Naive thymus-derived CD8-positive, alpha-beta T cell (primary cell): ENCODE measurements around the gene HNRNPU. TPM values are rescaled to one million over a fixed set of nuclear protein-coding genes. Genes with fewer than 3 reads are reported as not detected.
A peak's percentile ranks its signal among the peaks of the same experiment; 100 is the strongest.

ENCODE experiments used
- ATAC-seq, 2 donors: fragments of 150-1000 bp; cut with Tn5 transposase in 1 of 2; sonication (Bioruptor Pico), chemical (Tn5 transposase) in 1 of 2; 1 replicate in 1 of 2; 2 replicates in 1 of 2; pipeline ENCODE4 v1.10.0; 2021; ENCODE audit warnings: mild to moderate bottlenecking in 2 of 2, moderate library complexity in 2 of 2
- POLR2A ChIA-PET: fragments of 350-600 bp; sonication (Branson Sonifier 250); formaldehyde crosslinking; loops from one replicate; lab custom pipeline; 2021; ENCODE audit warnings: antibody characterized with exemption; lab: Charles Lee
- DNase-seq, 10 donors: peaks; one replicate each; pipeline versions ENCODE4 v3.0.0 to v3.0.0-alpha.2; 2020 to 2022
- H3K27ac Mint-ChIP-seq, 10 donors: one replicate each; pipeline ENCODE4 v1.8.0; 2020 to 2022; ENCODE audit warnings: mild to moderate bottlenecking in 10 of 10, mixed read lengths in 10 of 10, moderate library complexity in 4 of 10, inconsistent platforms in 1 of 10
- H3K27me3 Mint-ChIP-seq, 5 donors: one replicate each; pipeline ENCODE4 v1.8.0; 2021 to 2022; ENCODE audit warnings: mixed read lengths in 5 of 5
- H3K36me3 Mint-ChIP-seq, 3 donors: one replicate each; pipeline ENCODE4 v1.8.0; 2020 to 2022; ENCODE audit warnings: mixed read lengths in 3 of 3, mild to moderate bottlenecking in 2 of 3, inconsistent platforms in 1 of 3
- H3K4me1 Mint-ChIP-seq, 4 donors: one replicate each; pipeline ENCODE4 v1.8.0; 2021 to 2022; ENCODE audit warnings: mixed read lengths in 4 of 4
- H3K4me3 Mint-ChIP-seq, 10 donors: one replicate each; pipeline ENCODE4 v1.8.0; 2020 to 2022; ENCODE audit warnings: mild to moderate bottlenecking in 10 of 10, mixed read lengths in 10 of 10, moderate library complexity in 6 of 10, inconsistent platforms in 1 of 10
- H3K9me3 Mint-ChIP-seq, 9 donors: one replicate each; pipeline ENCODE4 v1.8.0; 2020 to 2022; ENCODE audit warnings: mixed read lengths in 9 of 9, mild to moderate bottlenecking in 3 of 9, inconsistent platforms in 1 of 9, moderate library complexity in 1 of 9
- polyA plus RNA-seq, 3 donors: library from polyadenylated mRNA; unstranded; fragments of 300-500 nt; fragmentation: Illumina TruSeq; gene quantifications; one replicate each; pipeline ENCODE4 v1.2.3, GENCODE V29; 2021
- total RNA-seq, 8 experiments: library from RNA in 2 of 8; stranded (reverse) in 2 of 8; gene quantifications; one replicate each; pipeline ENCODE4 v1.2.3 and lab custom pipeline; 2021 to 2026

HNRNPU gene
- total and polyA plus RNA-seq, 5 experiments from 2014 or later, result 179 to 403 (median 392) TPM

DNA sequence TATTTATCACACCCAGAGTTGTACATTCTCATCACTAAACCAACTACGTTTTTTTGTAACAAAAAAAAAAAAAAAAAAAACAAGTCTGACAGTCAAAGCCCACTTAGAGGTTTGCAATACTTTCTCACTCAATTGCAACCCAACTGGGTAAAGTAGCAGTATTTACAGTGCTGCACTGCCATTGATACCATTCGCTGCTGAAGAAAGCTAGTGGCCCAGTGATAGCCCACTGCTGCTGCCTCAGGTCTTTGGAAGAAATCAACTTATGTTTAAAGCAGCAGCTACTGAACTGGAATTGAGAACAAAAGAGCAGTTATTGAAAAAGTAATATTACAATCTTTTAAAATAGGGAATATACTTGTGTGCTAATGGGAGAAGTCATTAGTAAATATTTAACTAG is 2.7 kb downstream of the HNRNPU start:
- POLR2A ChIA-PET, result interaction anchor here (0.7 to 25.8 kb wide), 11 partner anchors 18 to 813 kb away, joined by 3 to 1109 read pairs (median 18); partner anchors contain the start of genes ADSS2, CATSPERE, COX20 and DESI2
- ATAC-seq (no peak), DNase-seq (no peak)
- peaks cover 14 to 58% (median 40%) of the 10 kb centered on the region in 3 donors for H3K36me3 Mint-ChIP-seq
- H3K27me3 Mint-ChIP-seq, result peaks cover 0 to 2% (median 0%) of the 10 kb centered on the region in 5 donors
- peaks cover 0 to 3% (median 0%) of the 10 kb centered on the region in 9 donors for H3K9me3 Mint-ChIP-seq
- peak overlapping the region; percentile 80 to 99 (median 92) for H3K4me3 Mint-ChIP-seq
- H3K27ac Mint-ChIP-seq, result peak overlapping the region; percentile 86 to 100 (median 92)
- peaks cover 21 to 81% (median 62%) of the 10 kb centered on the region in 4 donors for H3K4me1 Mint-ChIP-seq

GRCh38 chr1:244860914-244861610 is 3.3 kb downstream of the HNRNPU start:
- peaks cover 0 to 3% (median 0%) of the 10 kb centered on the region in 9 donors for H3K9me3 Mint-ChIP-seq
- H3K4me1 Mint-ChIP-seq, result peaks cover 20 to 81% (median 65%) of the 10 kb centered on the region in 4 donors
- peaks cover 14 to 64% (median 44%) of the 10 kb centered on the region in 3 donors for H3K36me3 Mint-ChIP-seq
- peak overlapping the region; percentile 80 to 99 (median 92) for H3K4me3 Mint-ChIP-seq
- ATAC-seq (no peak), DNase-seq (no peak)
- peaks cover 0 to 2% (median 0%) of the 10 kb centered on the region in 5 donors for H3K27me3 Mint-ChIP-seq
- POLR2A ChIA-PET, result interaction anchor here (0.7 to 25.8 kb wide), 5 partner anchors 17 to 812 kb away, joined by 3 to 1109 read pairs (median 20); partner anchors contain the start of genes ADSS2 and COX20
- H3K27ac Mint-ChIP-seq, result peak overlapping the region; percentile 86 to 100 (median 92)

DNA sequence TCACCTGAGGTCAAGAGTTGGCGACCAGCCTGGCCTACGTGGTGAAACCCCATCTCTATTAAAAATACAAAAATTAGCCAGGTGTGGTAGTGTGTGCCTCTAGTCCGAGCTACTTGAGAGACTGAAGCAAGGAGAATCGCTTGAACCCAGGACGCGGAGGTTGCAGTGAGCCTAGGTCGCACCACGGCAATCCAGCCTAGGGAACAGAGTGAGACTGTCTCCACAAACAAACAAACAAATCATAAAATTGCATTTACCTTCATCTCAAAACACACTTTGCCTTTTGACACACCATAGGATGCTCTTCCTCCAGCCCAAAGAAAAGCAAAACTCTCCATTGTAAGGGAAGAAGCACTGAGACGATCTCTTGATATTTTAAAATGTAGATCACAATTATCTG is 4.3 kb downstream of the HNRNPU start:
- peaks cover 27 to 81% (median 71%) of the 10 kb centered on the region in 4 donors for H3K4me1 Mint-ChIP-seq
- peaks cover 0 to 2% (median 0%) of the 10 kb centered on the region in 5 donors for H3K27me3 Mint-ChIP-seq
- peaks cover 14 to 74% (median 53%) of the 10 kb centered on the region in 3 donors for H3K36me3 Mint-ChIP-seq
- H3K27ac Mint-ChIP-seq, result peak overlapping the region; percentile 28 to 100 (median 88)
- H3K9me3 Mint-ChIP-seq, result peaks cover 0 to 3% (median 0%) of the 10 kb centered on the region in 9 donors
- ATAC-seq (no peak), DNase-seq (no peak)
- peak overlapping the region; percentile 80 to 99 (median 92) for H3K4me3 Mint-ChIP-seq
- POLR2A ChIA-PET, result interaction anchor here (4.3 to 25.8 kb wide), 3 partner anchors 16 to 410 kb away, joined by 20 to 1109 read pairs (median 366); partner anchors contain the start of genes ADSS2 and COX20

GRCh38 chr1:244858357-244858756 is 6.0 kb downstream of the HNRNPU start:
- POLR2A ChIA-PET, result interaction anchor here (0.6 to 25.8 kb wide), 3 partner anchors 9 to 113 kb away, joined by 6 to 1109 read pairs (median 366); partner anchors contain the start of gene COX20
- ATAC-seq, result no peak
- Mint-ChIP-seq H3K27me3 (peaks cover 0 to 2% (median 0%) of the 10 kb centered on the region in 5 donors), H3K4me3 (peak overlapping the region in 8 of 10 donors; percentile 22 to 58 (median 42)), H3K9me3 (no peaks in the 10 kb centered on the region), H3K36me3 (peaks cover 19 to 91% (median 64%) of the 10 kb centered on the region in 3 donors), H3K4me1 (peaks cover 31 to 91% (median 82%) of the 10 kb centered on the region in 4 donors), H3K27ac (peak overlapping the region in 8 of 10 donors; percentile 11 to 100 (median 62))
- DNase-seq, result no peak

GRCh38 chr1:244857761-244858160 is 6.6 kb downstream of the HNRNPU start:
- POLR2A ChIA-PET, result interaction anchor here (14.4 to 25.8 kb wide), 2 partner anchors 14 to 114 kb away, joined by 366 to 1109 read pairs; partner anchors contain the start of gene COX20

DNA sequence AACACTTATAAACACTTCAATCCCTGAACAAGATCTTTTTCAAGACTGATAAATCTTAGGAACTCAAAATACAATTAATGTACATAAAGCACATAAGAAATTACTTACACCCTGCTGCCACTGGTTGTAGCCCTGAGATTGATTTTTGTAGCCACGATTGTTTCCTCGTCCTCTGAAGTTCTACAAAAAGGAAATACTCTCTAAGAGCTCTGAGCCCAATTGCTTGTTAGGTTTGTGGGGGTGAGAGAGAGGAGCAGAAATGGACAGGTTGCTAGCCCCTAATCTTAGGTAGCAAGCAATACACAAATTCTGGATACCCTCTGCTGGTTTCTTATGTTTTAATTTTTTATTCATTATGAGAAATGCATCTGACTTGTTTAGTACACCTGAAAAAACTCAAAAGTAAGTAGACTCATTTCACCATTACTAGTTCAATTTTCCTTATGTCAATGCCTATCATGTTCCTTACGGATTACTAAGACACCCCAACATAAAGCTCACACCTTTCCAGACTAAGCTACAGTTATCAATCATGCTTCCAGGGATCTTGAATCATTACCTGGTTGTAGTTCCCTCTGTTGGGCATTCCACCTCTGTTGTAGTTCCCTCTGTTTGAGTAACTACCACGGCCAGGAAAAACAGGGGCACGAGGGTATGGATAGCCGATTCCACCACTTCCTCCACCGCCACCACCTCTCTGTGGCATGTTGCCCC is 9.3 kb downstream of the HNRNPU start:
- peaks cover 31 to 97% (median 82%) of the 10 kb centered on the region in 4 donors for H3K4me1 Mint-ChIP-seq
- DNase-seq (peak in 1 of 10 donors; percentile 25), ATAC-seq (peak; percentile 22 to 62)
- peaks cover 13 to 98% (median 60%) of the 10 kb centered on the region in 3 donors for H3K36me3 Mint-ChIP-seq
- H3K9me3 Mint-ChIP-seq, result no peaks in the 10 kb centered on the region
- peak overlapping the region; percentile 50 to 84 (median 72) for H3K4me3 Mint-ChIP-seq
- no peaks in the 10 kb centered on the region for H3K27me3 Mint-ChIP-seq
- H3K27ac Mint-ChIP-seq, result peak overlapping the region; percentile 61 to 100 (median 90)
- POLR2A ChIA-PET, result interaction anchor here (1.2 to 25.8 kb wide), 4 partner anchors 0 to 116 kb away, joined by 5 to 1109 read pairs (median 558); partner anchors contain the start of genes COX20 and HNRNPU

More at GRCh38 chr1:244857761-244858160, 6.6 kb downstream of the HNRNPU start:
- Mint-ChIP-seq H3K27me3 (no peaks in the 10 kb centered on the region), H3K4me3 (peak overlapping the region in 7 of 10 donors; percentile 4 to 71 (median 31)), H3K27ac (peak overlapping the region in 8 of 10 donors; percentile 11 to 100 (median 70)), H3K4me1 (peaks cover 31 to 95% (median 82%) of the 10 kb centered on the region in 4 donors), H3K36me3 (peaks cover 19 to 95% (median 64%) of the 10 kb centered on the region in 3 donors), H3K9me3 (no peaks in the 10 kb centered on the region)
- DNase-seq (no peak), ATAC-seq (no peak)

DNA sequence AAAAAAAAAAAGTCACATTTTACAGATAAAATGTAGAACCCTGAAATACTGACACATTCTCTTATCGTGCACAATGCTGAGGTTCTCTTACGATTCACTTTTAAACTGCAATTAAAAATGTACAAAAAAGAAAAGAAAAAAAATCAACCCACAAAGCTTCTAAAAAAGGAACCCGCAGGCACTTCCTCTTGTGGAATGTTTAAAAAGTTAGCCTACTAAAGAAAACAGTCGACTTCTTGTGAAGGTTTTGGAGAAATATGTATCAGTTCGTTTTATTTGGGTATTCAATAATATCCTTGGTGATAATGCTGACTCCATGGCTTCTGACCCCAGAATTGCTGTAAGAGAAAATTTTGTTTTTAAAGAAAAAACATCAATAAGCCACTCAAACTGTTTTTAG is 10.2 kb downstream of the HNRNPU start:
- Mint-ChIP-seq H3K27me3 (no peaks in the 10 kb centered on the region), H3K27ac (peak overlapping the region; percentile 53 to 100 (median 79)), H3K9me3 (no peaks in the 10 kb centered on the region), H3K36me3 (peaks cover 13 to 97% (median 59%) of the 10 kb centered on the region in 3 donors), H3K4me3 (peak overlapping the region; percentile 30 to 84 (median 72)), H3K4me1 (peaks cover 32 to 96% (median 85%) of the 10 kb centered on the region in 4 donors)
- peak; percentile 20 to 23 for ATAC-seq
- peak in 2 of 10 donors; percentile 48 for DNase-seq
- POLR2A ChIA-PET, result interaction anchor here (1.2 to 25.8 kb wide), 4 partner anchors 1 to 188 kb away, joined by 4 to 1109 read pairs (median 557); partner anchors contain the start of genes COX20 and HNRNPU

GRCh38 chr1:244852694-244853093 is 11.6 kb downstream of the HNRNPU start:
- H3K4me1 Mint-ChIP-seq, result peaks cover 33 to 96% (median 83%) of the 10 kb centered on the region in 4 donors
- peak overlapping the region in 5 of 10 donors; percentile 0 to 80 (median 64) for H3K27ac Mint-ChIP-seq
- POLR2A ChIA-PET, result interaction anchor here (23.9 to 25.8 kb wide), 2 partner anchors 2 to 9 kb away, joined by 1109 read pairs; partner anchors contain the start of genes COX20 and HNRNPU
- H3K4me3 Mint-ChIP-seq, result peak overlapping the region in 5 of 10 donors; percentile 4 to 64 (median 14)
- peaks cover 10 to 97% (median 51%) of the 10 kb centered on the region in 3 donors for H3K36me3 Mint-ChIP-seq
- DNase-seq (no peak), ATAC-seq (no peak)
- H3K9me3 Mint-ChIP-seq, result no peaks in the 10 kb centered on the region
- H3K27me3 Mint-ChIP-seq, result no peaks in the 10 kb centered on the region

- peaks cover 33 to 94% (median 79%) of the 10 kb centered on the region in 4 donors for H3K4me1 Mint-ChIP-seq
- H3K27ac Mint-ChIP-seq, result peak overlapping the region in 7 of 10 donors; percentile 46 to 86 (median 54)
- DNase-seq (no peak), ATAC-seq (no peak)
- H3K27me3 Mint-ChIP-seq, result no peaks in the 10 kb centered on the region
- peaks cover 10 to 94% (median 44%) of the 10 kb centered on the region in 3 donors for H3K36me3 Mint-ChIP-seq
- peak overlapping the region in 4 of 10 donors; percentile 1 to 53 (median 29) for H3K4me3 Mint-ChIP-seq
- no peaks in the 10 kb centered on the region for H3K9me3 Mint-ChIP-seq
- POLR2A ChIA-PET, result interaction anchor here (1.1 to 25.8 kb wide), 4 partner anchors 3 to 120 kb away, joined by 4 to 1109 read pairs (median 558); partner anchors contain the start of genes COX20 and HNRNPU
These were observed 12.7 kb downstream of the HNRNPU start for GRCh38 chr1:244851546-244852231.

GRCh38 chr1:244850896-244851295 is 13.4 kb downstream of the HNRNPU start:
- no peak for ATAC-seq
- peaks cover 32 to 89% (median 76%) of the 10 kb centered on the region in 4 donors for H3K4me1 Mint-ChIP-seq
- H3K4me3 Mint-ChIP-seq, result peak overlapping the region in 2 of 10 donors; percentile 15 to 22
- no peak for DNase-seq
- H3K9me3 Mint-ChIP-seq, result no peaks in the 10 kb centered on the region
- peaks cover 10 to 94% (median 41%) of the 10 kb centered on the region in 3 donors for H3K36me3 Mint-ChIP-seq
- H3K27me3 Mint-ChIP-seq, result no peaks in the 10 kb centered on the region
- H3K27ac Mint-ChIP-seq, result peak overlapping the region in 7 of 10 donors; percentile 25 to 80 (median 68)
- POLR2A ChIA-PET, result interaction anchor here (0.7 to 25.8 kb wide), 5 partner anchors 4 to 398 kb away, joined by 3 to 1109 read pairs (median 7); partner anchors contain the start of genes COX20 and HNRNPU
